ENCODE measurements around the gene ANKRD28.
"Not testable (repeated sequence)": the region's sequence is repeated elsewhere in the genome, so short reads cannot be mapped to it uniquely, and the experiment has no call there.

Gene ANKRD28

DNA sequence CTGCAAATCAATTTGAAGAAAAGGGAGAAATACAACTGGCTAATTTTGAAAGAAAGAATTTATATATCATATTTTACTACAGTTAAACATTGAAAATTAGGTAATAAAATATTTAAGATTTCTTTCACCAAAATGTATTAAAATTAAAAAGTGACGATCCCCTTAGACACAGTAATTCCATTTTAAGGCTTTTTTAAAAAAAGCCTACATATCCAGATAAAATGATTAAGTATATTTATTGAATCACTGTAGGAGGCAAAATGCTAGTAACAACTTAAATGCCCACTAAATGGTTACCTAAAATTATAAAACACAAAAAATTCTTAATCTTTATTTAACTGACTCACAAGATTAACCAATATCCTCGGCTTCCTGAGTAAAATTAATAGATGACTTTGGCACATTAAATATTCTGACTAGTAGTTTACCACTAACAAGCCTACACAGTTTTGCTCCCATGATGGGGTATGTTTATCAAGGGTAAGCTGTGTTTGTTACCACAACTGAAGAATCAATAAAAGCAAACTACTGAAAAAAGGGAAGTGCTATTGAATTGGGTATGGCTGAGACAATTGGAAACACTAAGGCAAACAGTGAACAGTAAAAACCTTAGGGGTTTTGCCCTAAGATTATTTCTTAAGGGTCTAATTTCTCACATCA is 28.4 kb downstream of the ANKRD28 start:
- DNase-seq, result no peak

DNA sequence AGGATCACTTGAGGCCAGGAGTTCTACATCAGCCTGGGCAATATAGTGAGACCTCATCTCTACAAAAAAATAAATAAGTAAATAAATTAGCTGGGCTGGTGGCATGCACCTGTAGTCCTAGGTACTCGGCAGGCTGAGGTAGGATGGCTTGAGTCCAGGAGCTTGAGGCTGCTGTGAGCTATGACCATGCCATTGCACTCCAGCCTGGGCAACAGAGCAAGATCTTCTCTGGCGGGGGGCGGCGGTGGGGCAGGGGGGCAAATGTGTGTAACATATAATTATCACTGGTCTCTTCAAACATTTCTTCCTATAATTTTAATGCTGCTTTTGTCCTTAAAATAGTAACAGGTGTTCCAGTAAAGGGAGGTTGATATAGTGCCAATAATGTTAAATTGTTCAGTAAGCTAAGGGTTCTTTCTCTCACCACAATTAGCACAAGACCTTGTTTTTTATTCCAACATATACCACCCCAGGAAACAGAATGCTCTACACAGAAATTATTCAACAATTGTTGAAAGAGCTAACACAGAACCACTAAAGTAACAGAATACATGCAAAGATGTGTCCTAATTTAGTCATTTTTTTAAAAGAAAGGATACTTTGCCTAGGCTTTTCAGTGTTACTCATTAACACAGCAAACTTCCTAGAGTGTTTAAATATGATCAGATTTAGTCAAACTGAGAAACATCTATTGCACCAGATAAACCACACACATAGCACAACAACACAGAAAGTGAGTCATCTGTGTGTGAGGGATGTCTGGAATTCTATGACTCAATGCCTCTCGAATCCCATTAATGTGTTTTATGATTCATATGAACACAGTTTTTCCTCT is 29.1 kb downstream of the ANKRD28 start:
- DNase-seq, result no peak

DNA sequence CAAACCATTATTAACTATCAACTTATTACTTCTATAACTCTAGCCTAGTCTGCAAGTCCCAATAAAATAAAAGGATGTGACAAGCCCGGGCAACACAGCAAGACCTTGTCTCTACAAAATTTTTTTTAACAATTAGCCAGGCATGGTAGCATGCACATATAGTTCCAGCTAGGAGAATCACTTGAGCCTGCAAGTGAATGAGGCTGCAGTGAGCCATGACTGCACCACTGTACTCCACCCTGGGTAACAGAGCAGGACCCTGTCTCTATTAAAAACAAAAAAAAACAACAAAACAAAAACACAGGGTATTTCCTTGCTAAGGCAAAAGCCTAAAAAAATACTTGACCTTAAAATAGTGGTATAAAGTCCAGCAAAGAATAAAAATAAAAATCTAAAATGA is 31.4 kb downstream of the ANKRD28 start:
- no peak for DNase-seq

DNA sequence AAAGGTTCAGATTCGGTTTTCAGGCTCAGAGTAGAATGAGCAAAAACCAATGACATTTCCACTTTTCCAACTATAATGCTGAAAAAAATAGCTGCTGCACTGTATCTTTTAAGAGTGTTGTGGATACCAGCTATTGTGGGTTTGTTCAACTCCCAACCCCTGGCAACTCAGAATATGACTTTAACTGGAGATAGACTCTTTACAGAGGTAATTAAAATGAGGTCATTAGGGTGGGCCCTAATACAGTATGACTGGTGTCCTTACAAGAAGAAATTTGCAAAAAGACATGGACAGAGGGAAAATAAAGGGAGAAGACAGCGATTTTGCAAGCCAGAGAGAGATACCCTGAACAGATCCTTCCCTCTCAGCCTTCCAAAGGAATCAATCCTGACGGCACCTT is 39.5 kb downstream of the ANKRD28 start:
- no peak for DNase-seq

DNA sequence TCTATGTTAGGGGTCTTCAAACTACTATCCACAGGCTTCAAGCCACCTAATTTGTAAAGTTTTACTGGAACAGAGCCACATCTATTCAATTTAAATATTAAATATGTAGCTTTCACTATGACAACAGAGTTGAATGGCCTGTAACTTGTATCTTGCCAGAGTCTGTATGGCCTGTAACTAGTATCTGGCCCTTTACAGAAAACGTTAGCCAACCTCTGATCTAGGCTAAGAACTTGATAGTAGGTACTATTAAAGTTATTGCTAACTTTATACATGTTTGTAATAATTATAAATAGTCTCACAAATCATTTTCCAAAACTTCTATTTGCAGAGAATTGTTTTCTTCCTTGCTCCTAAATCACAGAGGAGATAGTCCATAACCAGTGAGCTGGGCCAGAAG is 40.0 kb downstream of the ANKRD28 start:
- no peak for DNase-seq

DNA sequence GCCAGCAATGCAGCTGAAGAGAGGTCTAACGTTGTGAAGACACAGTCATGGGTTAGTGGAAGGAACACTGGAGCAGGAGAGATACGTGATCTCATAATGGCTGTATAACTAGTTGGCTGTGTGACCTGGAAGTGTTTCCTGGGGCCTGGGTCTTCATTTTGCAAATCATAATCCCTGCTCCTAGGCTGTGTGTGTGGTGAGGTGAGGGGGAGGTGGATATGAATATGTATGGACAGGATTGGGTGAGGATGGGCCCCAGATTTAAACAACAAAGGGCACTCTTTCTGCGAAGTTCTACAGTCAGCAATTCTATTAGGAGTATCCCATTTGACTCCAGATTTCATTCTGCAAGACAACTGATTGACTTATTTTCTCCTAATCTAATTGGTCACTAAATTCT is 41.3 kb downstream of the ANKRD28 start:
- no peak for DNase-seq

DNA sequence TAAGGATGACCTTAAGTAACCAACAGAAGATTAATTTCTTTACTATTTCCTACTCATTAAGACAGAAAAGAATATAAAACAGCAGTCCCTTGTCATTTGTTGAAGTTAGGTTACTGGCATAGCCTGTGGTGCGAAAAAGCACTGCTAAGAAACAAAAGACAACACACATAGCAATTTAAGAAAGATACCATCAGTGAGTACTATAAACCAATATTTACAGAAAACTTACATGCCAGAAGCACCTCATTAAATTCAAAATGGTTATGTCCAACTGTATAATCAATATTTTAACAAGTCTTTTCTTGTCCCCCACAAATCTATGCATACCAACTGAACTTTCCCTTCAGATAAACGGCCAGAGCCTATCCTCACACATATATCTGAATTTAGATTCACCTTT is 42.0 kb downstream of the ANKRD28 start:
- no peak for DNase-seq

DNA sequence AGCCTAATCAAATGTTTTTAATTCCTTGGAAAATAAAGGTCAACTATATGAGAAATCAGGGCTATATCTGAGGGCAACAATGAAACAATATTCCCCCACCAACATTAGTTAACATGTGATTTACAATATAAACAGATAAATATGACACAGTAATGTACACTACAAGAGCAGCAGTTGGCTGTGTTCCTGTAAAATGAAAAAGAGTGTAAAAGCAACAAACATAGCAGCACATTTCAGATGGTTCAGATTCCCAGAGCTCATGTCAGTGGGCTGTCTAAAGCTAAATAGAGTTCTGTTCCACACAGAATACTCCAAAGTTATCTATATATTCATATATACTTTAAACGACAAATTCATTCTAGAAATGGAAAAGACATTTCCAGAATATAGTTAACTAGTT is 42.6 kb downstream of the ANKRD28 start:
- DNase-seq, result no peak

DNA sequence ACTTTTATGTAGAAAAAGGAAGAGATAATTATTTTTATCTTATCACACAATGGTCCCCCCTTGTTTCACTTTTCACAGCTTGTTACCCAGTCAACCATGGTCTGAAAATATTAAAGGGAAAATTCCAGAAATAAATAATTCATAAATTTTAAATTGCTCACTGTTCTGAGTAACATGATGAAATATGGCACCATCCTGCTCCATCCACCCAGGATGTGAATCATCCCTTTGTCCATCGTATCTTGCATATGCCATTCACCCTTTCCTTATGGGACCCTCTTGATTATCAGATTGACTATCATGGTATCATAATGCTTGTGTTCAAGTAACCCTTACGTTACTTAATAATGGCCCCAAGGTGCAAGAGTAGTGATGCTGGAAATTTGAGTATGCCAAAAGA is 43.7 kb downstream of the ANKRD28 start:
- DNase-seq, result no peak

DNA sequence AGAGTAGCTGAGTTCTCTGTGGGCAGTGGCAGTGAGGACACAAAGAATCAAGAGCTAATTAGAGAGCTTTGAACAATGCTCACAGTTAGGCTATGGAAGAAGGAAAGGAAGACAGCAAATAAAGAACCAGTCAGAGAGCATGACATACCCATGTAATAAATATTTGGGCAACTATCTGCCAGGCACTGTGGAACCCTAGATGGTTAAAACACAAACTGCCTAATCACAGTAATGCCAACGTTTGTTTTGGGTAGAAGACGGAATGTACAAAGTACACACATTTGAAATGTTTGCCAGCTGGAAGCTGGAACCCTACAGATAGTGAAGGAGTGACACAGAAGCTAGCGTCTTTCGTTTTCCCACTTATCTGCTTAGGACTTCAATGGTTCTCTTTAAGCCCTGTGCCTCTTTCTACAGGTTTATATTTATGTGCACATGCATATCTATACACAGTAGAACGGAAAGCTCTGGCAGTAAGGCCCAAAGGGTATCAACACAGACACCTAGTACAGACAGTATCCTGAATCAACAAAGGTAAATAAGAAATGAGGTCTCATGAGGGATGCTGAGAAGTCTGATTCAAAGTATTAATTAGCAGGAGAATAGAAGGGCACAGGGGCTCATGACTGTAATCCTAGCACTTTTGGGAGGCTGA is 44.6 kb downstream of the ANKRD28 start:
- DNase-seq, result no peak

DNA sequence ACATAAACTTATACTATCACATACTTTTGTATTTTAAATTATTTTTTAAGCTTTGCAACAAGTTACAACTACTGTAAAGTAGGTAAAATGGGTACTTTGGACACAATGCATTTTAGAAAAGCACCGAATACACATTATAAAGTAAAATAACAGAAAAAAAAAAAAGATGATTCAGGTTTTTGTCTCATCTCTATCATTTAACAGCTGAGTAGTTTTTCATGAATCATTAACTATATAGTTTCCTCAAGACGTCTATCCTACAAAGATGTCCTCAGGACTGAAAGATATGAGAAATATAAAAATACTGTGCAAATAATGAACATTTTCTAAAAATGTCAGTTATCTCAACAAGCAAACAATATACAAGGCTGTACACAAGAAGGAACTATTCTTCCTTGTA is 46.9 kb downstream of the ANKRD28 start:
- no peak for DNase-seq

DNA sequence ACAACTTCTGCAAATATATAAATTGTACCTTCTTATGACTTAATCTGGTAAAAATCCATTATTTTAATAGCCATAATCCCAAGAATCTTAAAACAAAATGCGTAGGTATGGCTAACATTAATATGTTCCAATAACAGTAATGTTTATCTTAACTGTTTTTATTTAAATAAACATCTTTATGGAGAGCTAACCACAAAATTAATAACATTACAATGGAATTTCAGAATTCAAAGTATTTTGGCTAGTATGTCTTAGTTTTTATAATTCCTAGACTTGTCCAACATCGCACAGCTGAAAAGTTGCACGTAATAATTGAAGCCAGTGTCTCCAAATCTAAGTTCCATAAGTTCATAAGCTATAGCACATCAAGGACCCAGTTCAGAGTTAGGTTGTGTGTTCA is 47.6 kb downstream of the ANKRD28 start:
- DNase-seq, result no peak

DNA sequence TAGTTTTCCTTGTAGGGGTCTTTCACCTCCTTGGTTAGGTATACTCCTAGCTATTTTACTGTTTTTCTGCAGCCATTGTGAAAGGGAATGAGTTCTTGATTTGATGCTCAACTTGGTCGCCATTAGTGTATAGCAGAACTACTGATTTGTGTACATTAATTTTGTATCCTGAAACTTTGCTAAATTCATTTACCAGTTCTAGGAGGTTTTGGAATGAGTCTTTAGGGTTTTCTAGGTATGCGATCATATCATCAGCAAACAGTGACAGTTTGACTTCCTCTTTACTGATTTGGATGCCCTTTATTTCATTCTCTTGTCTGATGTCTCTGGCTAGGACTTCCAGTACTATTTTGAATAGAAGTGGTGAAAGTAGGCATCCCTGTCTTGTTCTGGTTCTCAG is 51.9 kb downstream of the ANKRD28 start:
- DNase-seq, result not testable (repeated sequence)

DNA sequence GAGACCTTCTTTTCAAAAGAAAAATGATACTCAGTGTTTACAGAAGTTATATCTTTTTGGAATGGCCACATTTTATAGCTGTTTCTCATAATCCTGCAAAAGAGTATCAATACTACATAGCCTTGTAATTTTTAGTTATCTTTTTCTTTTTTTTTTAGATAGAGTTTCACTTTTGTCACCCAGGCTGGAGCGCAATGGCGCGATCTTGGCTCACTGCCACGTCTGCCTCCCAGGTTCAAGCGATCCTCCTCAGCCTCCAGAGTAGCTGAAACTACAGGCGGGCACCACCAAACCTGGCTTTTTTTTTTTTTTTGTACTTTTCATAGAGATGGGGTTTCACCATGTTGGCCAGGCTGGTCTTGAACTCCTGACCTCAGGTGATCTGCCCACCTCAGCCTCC is 53.6 kb downstream of the ANKRD28 start:
- DNase-seq, result peak; percentile 16

DNA sequence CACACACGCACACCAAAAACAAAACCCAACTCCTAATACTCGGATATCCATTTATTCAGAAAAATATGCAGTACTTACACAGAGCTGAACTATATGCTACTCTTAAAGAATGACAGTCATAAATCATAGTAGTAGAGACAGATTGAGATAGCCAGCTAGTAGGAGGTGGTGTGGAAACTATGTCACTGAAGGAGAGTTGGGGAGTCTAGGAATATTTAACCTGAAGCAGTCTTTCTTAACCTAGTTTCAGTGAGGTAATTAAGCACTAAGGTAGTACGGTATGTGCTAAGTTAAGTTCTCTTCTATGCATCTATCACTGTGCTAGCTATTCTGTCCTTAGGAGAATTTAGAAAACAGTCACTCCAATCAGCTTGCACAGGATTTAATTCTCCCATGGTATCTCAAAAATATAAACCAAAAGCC is 54.2 kb downstream of the ANKRD28 start:
- DNase-seq, result no peak

DNA sequence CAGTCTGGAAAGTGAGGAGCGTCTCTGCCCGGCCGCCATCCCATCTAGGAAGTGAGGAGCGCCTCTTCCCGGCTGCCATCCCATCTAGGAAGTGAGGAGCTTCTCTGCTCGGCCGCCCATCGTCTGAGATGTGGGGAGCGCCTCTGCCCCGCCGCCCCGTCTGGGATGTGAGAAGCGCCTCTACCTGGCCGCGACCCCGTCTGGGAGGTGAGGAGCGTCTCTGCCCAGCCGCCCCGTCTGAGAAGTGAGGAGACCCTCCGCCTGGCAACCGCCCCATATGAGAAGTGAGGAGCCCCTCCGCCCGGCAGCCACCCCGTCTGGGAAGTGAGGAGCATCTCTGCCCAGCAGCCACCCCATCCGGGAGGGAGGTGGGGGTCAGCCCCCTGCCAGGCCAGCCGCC is 55.5 kb downstream of the ANKRD28 start:
- not testable (repeated sequence) for DNase-seq

DNA sequence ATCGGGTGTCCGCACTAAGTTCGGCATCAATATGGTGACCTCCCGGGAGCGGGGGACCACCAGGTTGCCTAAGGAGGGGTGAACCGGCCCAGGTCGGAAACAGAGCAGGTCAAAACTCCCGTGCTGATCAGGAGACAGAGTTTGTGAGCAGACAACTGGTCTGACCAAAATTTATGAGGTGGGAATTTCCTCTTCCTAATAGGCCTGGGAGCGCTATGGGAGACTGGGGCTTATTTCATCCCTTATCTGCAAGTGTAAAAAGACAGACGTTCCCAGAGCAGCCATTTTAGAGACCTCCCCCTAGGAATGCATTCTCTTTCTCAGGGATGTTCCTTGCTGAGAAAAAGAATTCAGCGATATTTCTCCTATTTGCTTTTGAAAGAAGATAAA is 59.2 kb downstream of the ANKRD28 start:
- DNase-seq, result not testable (repeated sequence)

DNA sequence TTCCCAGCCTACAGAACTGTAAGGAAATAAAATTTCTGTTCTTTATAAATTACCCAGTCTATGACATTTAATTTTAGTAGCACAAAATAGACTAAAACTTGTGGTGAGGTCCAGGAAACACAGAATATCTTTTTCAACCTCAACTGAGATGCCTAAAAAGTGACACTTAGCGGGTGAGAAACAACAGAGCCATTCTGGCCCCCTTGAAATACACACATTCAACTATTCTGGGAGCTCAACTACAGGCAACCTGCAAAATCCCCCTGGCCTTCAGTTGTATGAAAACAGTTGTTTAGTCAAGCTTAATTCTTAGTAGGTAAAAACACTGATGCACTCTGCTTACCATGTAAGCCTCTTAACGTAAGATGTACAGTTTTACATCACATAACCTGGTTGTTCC is 66.8 kb downstream of the ANKRD28 start:
- DNase-seq, result no peak

DNA sequence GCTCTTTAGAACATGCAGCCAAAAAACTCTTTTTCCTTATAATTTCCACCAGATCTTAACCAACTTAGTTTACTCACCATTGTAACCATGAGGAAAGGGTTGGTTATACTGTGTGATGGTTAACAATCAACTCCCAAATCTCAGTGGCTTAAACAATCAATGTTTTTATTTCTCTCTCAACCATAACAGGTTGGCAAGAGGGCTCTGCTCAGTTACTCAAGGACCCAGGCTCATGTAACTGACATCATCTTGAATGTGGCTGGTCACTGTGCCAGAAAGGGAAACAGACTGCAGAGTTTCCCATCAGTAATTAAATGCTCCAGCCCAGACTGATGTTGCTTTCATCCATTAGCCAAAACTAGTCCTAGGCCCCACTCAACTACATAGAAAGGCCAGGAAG is 69.0 kb downstream of the ANKRD28 start:
- DNase-seq, result no peak

DNA sequence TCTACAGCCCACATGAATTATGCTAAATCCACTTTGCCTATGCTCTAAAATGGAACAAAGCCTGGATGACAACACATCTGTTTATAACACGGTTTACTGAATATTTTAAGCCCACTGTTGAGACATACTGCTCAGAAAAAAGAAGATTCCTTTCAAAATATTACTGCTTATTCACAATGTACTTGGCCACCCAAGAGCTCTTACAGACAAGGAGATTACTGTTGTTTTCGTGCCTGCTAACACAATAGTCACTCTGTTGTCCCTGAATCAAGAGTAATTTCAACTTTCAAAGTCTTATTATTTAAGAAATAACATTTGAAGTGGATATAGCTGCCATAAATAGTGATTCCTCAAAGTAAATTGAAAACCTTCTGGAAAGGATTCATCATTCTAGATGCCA is 70.9 kb downstream of the ANKRD28 start:
- DNase-seq, result no peak

DNA sequence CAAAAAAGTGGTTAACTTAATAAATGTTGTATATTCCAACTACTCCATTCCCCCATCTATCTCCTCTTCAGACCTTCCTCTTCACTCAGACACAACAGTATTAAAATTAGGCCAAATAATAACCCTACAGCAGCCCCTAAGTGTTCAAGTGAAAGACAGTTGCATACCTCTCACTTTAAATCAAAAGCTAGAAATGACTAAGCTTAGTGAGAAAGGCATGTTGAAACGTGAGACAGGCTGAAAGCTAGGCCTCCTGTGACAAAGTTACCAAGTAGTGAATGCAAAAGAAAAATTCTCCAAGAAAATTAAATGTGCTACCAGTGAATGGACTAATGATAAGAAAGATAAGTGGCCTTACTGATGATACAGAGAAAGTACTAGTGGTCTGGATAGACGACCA is 71.7 kb downstream of the ANKRD28 start:
- DNase-seq, result no peak

DNA sequence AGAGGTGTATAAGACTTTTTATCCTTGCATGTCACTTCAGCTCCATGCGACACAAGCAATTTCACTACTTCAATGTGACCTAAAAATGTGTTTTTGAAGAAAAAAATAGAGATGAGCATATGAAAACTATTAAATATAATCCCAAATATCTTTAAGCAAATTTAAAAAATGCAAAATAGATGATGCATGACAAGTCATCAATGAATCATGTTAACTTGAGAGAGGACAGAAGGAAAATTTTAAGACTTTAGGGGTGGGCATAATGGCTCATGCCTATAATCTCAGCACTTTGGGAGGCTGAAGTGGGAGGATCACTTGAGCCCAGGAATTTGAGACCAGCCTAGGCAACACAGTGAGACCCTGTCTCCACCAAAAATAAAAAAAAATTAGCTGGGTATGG is 73.3 kb downstream of the ANKRD28 start:
- no peak for DNase-seq

DNA sequence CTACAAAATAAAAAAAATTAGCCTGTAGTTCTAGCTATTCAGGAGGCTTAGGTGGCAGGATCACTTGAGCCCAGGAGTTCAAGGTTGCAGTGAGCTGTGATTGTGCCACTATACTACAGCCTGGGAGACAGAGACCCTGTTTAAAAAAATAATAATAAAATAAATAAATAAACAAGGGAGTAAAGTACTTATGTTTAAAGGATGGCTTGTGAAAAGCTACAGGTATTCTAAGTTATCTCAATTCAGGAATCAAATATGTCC is 74.2 kb downstream of the ANKRD28 start:
- no peak for DNase-seq

DNA sequence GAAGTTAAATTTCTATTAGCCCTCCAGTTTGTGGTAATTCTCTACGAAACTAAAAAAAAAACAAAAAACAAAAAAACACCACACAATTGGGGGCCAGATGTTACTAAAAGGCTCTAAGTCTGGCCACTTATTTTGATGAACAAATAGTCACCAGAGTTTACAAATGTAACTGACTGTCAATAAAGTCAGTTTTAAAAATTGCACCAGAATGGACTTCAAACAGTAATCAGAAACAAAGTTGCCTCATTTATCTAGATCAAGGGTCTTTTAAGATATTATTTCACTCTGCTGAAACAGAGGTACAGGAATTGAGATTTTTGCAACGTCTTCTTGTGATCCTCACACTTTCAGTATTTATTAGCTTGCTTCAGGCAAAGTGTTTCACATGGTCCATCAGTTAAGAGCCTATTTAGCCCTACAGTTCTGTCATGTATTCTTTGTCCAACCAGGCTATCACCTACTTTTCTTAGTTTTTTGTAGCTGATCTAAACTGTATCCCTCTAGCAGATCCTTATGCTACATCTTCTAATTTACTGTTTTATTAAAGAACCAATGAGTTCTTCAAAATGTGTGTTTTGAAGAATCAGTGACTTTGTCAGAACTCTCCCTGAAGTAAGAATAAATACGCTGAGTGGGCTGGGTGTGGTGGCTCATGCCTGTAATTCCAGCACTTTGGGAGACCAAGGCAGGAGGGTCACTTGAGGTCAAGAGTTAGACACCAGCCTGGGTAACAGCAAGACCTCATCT is 74.7 kb downstream of the ANKRD28 start:
- no peak for DNase-seq

Data from RPMI8226 (cell line).